Endodermal cell (in vitro differentiated cells): ENCODE measurements around the gene TIFAB. TPM values are rescaled to one million over a fixed set of nuclear protein-coding genes. Genes with fewer than 3 reads are reported as not detected.
A peak's percentile ranks its signal among the peaks of the same experiment; 100 is the strongest.

Experiments used
- DNase-seq: peaks from one replicate; pipeline ENCODE4 v3.0.0-alpha.2; 2017
- H3K27ac ChIP-seq: 2 replicates; pipeline ENCODE4 v1.5.1; 2013; ENCODE audit warnings: mild to moderate bottlenecking, low read depth, low read length, moderate library complexity
- H3K27me3 ChIP-seq: 2 replicates; pipeline ENCODE4 v1.6.1; 2013; ENCODE audit warnings: mild to moderate bottlenecking, low read length, moderate library complexity; ENCODE audit not compliant: insufficient read depth, control insufficient read depth, poor library complexity, severe bottlenecking
- H3K36me3 ChIP-seq: 2 replicates; pipeline ENCODE4 v1.7.0; 2013; ENCODE audit warnings: mild to moderate bottlenecking, low read length, moderate library complexity; ENCODE audit not compliant: control insufficient read depth, insufficient read depth
- H3K4me1 ChIP-seq: one replicate; pipeline ENCODE4 v1.7.0; 2013; ENCODE audit warnings: low read length; ENCODE audit not compliant: control insufficient read depth, insufficient read depth
- H3K4me3 ChIP-seq: 2 replicates; pipeline ENCODE4 v1.5.1; 2013; ENCODE audit warnings: mild to moderate bottlenecking, low read length, moderate library complexity
- H3K9ac ChIP-seq: 2 replicates; pipeline ENCODE4 v1.6.1; 2013; ENCODE audit warnings: mild to moderate bottlenecking, low read length, moderate library complexity; ENCODE audit not compliant: poor library complexity, severe bottlenecking; ENCODE audit errors: extremely low read depth
- H3K9me3 ChIP-seq: 2 replicates; pipeline ENCODE4 v1.6.1; 2013; ENCODE audit warnings: mild to moderate bottlenecking, low read length, moderate library complexity; ENCODE audit not compliant: control insufficient read depth
- H3K27ac Mint-ChIP-seq: 2 replicates; pipeline ENCODE4 v1.8.0; 2020; ENCODE audit warnings: mixed read lengths
- H3K27me3 Mint-ChIP-seq: 2 replicates; pipeline ENCODE4 v1.8.0; 2021; ENCODE audit warnings: mild to moderate bottlenecking, mixed read lengths; ENCODE audit not compliant: insufficient read depth
- H3K36me3 Mint-ChIP-seq: 2 replicates; pipeline ENCODE4 v1.8.0; 2020; ENCODE audit warnings: low read depth, mixed read lengths
- H3K4me1 Mint-ChIP-seq: 2 replicates; pipeline ENCODE4 v1.8.0; 2020; ENCODE audit warnings: mixed read lengths
- H3K4me3 Mint-ChIP-seq: 2 replicates; pipeline ENCODE4 v1.8.0; 2020; ENCODE audit warnings: mild to moderate bottlenecking, moderate library complexity, mixed read lengths
- H3K9me3 Mint-ChIP-seq: 2 replicates; pipeline ENCODE4 v1.8.0; 2020; ENCODE audit warnings: mild to moderate bottlenecking, mixed read lengths
- CTCF ChIP-seq: fragments of 200-600 bp; sonication (generic); conservative IDR thresholded peaks from 2 replicates; pipeline ENCODE4 v1.5.0; 2021; ENCODE audit warnings: antibody characterized with exemption, mild to moderate bottlenecking
- WGBS, 2 experiments: methylation state at CpG; one replicate each; pipeline versions ENCODE4 v1.1.5 to v1.1.7; 2013; ENCODE audit warnings: missing lambda C conversion rate in 2 of 2, mixed read lengths in 1 of 2; ENCODE audit not compliant: insufficient coverage in 1 of 2, insufficient read length in 1 of 2; 5-methylcytosine and 5-hydroxymethylcytosine counted together
- total RNA-seq, 2 donors: library from RNA; stranded (reverse); fragmentation: NEBNext Ultra II Directional in 1 of 2; extraction: Animal tissue kit (Norgen Biotek cat#: 25700) in 1 of 2; gene quantifications; 2 replicates in 1 of 2; 3 replicates in 1 of 2; pipeline ENCODE4 v1.2.1, GENCODE V29; 2021

Gene TIFAB
- total RNA-seq, 2 donors from 2014 or later: not detected

GRCh38 chr5:135429301-135430134 lies 22.6 kb downstream of the TIFAB start:
- peaks cover 4% of the 10 kb centered on the region for H3K4me1 Mint-ChIP-seq
- 84 to 85% methylated on average over 11 to 12 of the region's 12 CpGs for WGBS, 2 experiments
- no peak overlapping the region for H3K27ac Mint-ChIP-seq
- TF ChIP-seq CTCF: no peak
- peaks cover 12% of the 10 kb centered on the region for H3K27me3 Mint-ChIP-seq
- H3K9ac ChIP-seq: no peak overlapping the region
- no peak overlapping the region for H3K4me3 ChIP-seq
- peaks cover 16% of the 10 kb centered on the region for H3K9me3 Mint-ChIP-seq
- no peak overlapping the region for H3K4me3 Mint-ChIP-seq
- H3K9me3 ChIP-seq: peaks cover 20% of the 10 kb centered on the region
- no peak overlapping the region for H3K27ac ChIP-seq
- no peaks in the 10 kb centered on the region for H3K36me3 Mint-ChIP-seq
- no peak for DNase-seq
- no peaks in the 10 kb centered on the region for H3K4me1 ChIP-seq
- no peaks in the 10 kb centered on the region for H3K36me3 ChIP-seq
- H3K27me3 ChIP-seq: no peaks in the 10 kb centered on the region

GRCh38 chr5:135428586-135428985 lies 23.6 kb downstream of the TIFAB start:
- no peak overlapping the region for H3K27ac Mint-ChIP-seq
- Histone ChIP-seq H3K27me3 (no peaks in the 10 kb centered on the region), H3K4me3 (no peak overlapping the region), H3K36me3 (no peaks in the 10 kb centered on the region), H3K4me1 (peaks cover under 1% of the 10 kb centered on the region), H3K9ac (no peak overlapping the region), H3K27ac (no peak overlapping the region), H3K9me3 (peaks cover 20% of the 10 kb centered on the region)
- peaks cover 6% of the 10 kb centered on the region for H3K4me1 Mint-ChIP-seq
- H3K36me3 Mint-ChIP-seq: no peaks in the 10 kb centered on the region
- H3K27me3 Mint-ChIP-seq: peaks cover 12% of the 10 kb centered on the region
- no peak overlapping the region for H3K4me3 Mint-ChIP-seq
- DNase-seq: no peak
- 72 to 100% methylated on average over 1 of the region's 1 CpG for WGBS, 2 experiments
- peaks cover 16% of the 10 kb centered on the region for H3K9me3 Mint-ChIP-seq
- no peak for TF ChIP-seq CTCF

GRCh38 chr5:135426102-135427082 lies 25.8 kb downstream of the TIFAB start:
- peaks cover 16% of the 10 kb centered on the region for H3K9me3 Mint-ChIP-seq
- peak; percentile 63 for DNase-seq

More at GRCh38 chr5:135426102-135427082, 25.8 kb downstream of the TIFAB start:
- H3K9ac ChIP-seq: no peak overlapping the region
- peak; percentile 92 for TF ChIP-seq CTCF
- Mint-ChIP-seq H3K27ac (no peak overlapping the region), H3K4me1 (peaks cover 12% of the 10 kb centered on the region), H3K27me3 (peaks cover 14% of the 10 kb centered on the region), H3K36me3 (no peaks in the 10 kb centered on the region), H3K4me3 (no peak overlapping the region)
- no peaks in the 10 kb centered on the region for H3K27me3 ChIP-seq
- no peaks in the 10 kb centered on the region for H3K36me3 ChIP-seq
- H3K27ac ChIP-seq: no peak overlapping the region
- peaks cover 20% of the 10 kb centered on the region for H3K9me3 ChIP-seq
- WGBS, 2 experiments: 42 to 58% methylated on average over 6 to 7 of the region's 7 CpGs
- no peak overlapping the region for H3K4me3 ChIP-seq
- peaks cover 8% of the 10 kb centered on the region for H3K4me1 ChIP-seq
